DMS53 treated with DMSO at 0.1 percent for 48 hours (cell line): ENCODE measurements around the gene KAT6B.

Experiments
- DNase-seq: peaks from one replicate; lab custom pipeline; 2025; ENCODE audit not compliant: unreplicated experiment; lab: John Stamatoyannopoulos, UW

The KAT6B gene

DNA sequence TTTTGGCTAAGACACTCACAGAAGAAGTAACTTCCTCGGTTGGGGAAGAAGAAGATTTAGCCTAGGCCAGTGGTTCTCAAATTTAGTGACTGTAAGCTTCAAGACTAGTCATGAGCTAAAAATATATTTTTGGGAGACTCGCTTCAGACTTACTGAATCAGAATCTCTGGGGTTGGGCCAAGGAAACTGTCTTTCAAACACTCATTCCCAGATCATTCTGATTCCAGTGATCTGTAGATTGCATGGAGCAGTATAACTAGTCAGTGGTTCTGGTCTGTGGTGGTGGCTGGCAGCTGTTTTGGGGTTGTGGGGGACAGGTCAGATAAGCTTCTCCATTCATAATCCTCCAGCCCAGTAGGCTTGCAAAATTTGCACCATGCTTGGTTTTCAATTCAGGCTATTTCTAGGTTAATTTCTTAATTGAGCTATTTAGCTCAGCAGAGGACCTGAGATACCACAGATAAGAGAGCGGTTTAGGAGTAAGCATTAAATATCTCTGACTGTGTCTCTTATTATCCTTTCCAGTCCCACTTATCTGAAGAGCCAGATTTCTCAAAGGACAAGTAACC lies 3.8 kb upstream of the KAT6B start:
- DNase-seq: no peak

DNA sequence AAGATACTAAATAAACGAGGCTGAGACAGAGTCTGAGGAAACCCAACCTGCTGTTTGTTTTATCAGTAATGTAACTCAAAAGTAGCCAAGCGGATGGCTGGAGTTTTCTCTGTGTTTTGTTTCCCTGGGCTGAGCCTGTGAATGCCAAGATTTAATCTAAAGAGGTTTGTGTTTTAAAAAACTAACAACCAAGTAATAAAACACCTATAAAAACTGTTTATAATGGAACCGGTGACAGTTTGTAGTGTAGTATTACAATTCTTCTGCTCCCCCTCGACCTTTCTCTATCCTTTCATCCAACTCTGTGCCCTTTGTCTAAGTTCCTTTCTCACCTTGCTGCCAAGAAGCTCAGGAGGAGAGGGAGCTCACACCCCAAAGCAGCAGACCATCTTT lies 2.6 kb upstream of the KAT6B start:
- DNase-seq: no peak

GRCh38 chr10:74824184-74824899 lies 2.1 kb upstream of the KAT6B start:
- no peak for DNase-seq

DNA sequence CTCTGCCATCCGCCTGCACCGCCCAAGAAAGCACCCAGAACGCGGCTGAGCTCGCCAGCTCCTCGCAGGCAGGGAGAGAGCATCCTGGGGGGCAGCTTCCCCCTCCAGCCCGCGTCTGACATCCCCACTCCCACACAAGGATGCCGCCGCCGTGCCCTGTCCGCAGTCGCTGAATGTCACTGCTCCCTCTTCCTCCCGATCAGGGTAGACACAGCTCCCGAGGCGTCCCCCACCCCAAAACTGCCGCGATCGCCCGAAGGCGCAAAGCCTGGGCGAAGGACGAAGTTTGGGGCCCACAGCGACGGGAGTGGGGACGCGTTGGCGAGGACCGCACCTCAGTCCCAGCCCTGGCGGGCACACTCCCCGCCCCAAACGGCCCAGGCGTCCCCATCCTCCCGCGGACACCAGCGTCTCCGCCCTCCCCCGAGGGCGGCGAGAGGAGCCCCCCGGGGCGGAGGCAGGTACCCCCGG lies 1.5 kb upstream of the KAT6B start:
- no peak for DNase-seq

DNA sequence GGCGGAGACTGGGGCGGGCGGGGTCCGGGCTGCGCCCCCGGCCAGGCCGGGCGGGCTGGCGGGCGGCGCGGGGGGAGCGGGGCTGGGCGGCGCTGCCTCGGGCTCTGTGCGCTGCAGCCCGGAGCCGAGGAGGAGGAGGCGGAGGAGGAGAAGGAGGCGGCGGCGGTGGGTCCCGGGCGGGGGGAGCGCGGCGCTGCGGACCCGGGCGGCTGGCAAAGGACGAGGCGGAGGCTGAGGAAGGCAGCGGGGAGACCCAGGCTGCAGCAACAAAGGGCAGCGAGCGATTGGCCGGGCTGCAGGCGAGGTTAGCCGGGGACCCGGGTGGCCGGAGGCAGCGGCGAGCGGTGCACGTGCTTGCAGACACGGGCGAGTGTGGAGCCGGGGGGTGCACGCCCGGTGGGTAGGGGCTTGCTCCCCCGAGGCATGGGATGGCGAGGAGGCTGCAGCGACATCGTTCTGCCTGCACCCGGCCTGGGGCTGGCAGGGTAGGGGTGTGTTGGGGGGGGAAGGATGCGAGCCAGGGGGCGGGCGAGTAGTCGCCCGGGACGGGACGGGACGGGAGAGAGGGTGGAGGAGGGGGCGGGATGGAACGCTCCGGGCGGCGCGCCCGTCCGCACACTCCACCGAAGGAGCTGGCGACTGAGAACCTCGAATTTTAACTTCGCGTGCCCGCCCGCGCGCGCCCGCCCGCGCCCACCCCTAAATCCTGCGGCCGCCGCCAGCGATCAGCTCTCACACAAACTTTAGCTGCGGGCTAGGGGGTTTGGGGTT lies 844 bp upstream of the KAT6B start:
- DNase-seq: peak; percentile 41

DNA sequence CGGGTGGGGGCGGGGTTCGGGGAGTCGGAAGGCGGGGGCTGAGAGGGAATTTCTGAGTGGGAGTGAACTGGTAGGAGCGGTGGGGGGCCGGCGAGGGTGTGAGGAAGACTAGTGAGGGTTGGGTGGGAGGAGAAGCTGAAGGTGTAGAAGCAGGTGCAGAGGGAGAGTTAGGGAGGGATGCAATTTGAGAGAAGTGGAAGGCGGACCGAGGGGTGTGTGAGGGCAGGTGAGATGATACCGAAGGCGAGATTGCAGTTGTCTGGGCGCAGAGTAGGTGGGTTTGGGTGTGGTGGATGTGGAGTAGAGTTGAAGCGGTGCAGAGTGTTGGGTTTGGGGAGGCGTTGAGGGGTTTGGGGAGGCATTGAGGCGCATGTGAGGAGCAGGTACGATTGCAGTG lies 643 bp downstream of the KAT6B start:
- DNase-seq: no peak

GRCh38 chr10:74827694-74828093 lies 1.3 kb downstream of the KAT6B start:
- no peak for DNase-seq

- no peak for DNase-seq
These were observed 2.5 kb downstream of the KAT6B start for GRCh38 chr10:74828946-74829345.

DNA sequence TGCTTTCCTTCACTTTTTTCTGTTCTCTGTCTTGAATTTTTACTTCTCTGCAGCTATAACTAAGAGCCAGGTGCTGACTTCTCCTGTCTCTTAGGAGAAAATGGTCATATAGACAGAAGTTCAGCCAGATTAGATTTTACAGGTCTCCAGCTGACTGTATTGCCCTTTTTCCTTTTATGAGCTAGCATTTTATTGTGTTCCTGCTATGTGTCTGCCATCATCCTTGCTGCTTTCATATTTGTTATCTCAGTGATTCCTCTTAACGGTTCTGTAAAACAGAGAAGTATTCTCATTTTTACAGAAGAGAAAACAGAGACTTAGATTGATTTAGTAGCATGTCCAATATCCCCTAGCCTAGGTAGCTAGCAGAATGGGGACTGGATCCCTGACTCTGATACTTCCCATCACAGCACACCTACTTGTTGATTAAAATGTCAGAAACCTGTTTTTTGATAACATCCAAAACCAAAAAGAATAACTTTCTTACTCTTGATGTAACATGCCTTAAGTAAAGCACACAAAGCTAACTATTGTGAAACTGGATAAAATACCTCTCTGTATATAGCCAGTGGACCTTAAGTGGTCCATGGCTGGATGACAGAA lies 5.2 kb downstream of the KAT6B start:
- DNase-seq: no peak

DNA sequence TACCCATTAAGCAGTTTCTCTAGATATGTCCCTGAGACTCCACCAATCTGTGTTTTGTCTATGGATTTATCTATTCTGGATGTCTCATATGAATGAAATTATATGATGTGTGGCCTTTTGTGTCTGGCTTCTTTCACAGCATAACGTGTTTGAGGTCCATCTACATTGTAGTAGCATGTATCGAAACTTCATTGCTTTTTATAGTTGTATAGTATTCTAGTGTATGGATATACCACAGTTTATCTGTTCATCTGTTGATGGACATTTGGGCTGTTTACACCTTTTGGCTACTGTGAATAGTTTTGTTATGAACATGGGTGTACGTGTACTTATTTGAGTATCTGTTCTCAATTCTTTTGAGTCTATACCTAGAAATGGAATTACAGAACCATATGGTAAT lies 9.6 kb downstream of the KAT6B start:
- DNase-seq: no peak

DNA sequence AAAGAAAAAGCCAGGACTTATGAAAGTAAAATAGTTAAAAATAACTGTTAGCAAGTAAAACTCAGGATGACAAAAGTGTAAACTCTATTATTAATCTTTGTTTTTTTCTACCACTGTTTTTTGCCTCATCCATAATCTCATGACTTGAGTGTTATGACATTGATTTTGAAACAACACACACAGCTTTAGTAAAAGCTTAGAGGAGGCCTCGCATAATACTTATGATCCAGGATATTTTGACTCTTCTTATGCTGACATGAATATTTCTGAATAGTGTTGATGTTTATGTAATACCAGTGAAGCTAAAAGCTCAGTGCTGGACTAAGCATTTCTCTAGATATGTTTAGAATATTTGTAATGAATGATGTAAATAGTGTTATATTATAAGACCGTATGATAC lies 10.5 kb downstream of the KAT6B start:
- DNase-seq: no peak

DNA sequence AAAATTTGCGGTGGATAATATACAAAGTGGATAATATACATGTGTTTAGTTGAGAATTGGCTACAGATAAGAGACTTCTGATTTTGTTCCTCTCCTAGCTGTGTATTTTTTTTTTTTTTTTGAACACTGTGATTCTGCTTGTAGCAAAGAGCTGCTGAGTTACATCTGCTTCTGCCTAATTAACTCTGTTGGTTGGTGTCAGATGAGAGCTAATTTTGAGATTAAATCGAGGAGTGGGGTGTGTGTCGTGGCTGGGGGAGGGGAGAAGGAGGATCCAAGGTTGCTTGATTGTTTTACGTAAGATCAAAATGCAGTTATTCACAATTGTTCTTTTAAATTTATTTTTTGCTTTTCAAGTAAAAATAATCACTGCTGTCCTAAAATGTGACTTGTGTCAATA lies 11.3 kb downstream of the KAT6B start:
- no peak for DNase-seq

- DNase-seq: no peak
These were observed 13.3 kb downstream of the KAT6B start for GRCh38 chr10:74839708-74840107.

DNA sequence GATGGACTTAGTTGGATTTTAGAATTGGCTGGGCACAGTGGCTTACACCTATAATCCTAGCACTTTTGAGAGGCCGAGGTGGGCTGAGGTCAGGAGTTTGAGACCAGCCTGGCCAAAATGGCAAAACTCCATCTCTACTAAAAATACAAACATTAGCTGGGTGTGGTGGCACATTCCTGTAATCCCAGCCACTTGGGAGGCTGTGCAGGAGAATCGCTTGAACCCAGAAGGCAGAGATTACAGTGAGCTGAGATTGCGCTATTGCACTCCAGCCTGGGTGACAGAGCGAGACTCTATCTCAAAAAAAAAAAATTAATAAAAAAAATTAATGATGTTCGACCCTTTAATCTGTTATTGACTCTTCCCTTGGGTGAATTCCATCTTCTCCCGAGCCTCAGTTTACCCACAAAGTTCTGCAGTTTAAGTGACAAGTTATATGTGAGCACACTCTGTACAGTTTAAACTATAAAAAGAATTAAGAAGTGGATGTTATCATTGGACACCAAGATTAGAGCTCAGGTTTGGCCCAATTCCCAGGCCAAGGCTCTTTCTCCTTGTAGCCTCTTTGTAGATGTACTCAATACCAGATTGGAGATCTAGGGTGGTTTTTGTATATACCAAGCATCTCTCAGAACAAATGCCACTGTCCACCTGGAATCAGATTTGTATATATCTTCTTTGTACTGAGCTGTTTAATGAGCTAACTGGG lies 15.0 kb downstream of the KAT6B start:
- no peak for DNase-seq

DNA sequence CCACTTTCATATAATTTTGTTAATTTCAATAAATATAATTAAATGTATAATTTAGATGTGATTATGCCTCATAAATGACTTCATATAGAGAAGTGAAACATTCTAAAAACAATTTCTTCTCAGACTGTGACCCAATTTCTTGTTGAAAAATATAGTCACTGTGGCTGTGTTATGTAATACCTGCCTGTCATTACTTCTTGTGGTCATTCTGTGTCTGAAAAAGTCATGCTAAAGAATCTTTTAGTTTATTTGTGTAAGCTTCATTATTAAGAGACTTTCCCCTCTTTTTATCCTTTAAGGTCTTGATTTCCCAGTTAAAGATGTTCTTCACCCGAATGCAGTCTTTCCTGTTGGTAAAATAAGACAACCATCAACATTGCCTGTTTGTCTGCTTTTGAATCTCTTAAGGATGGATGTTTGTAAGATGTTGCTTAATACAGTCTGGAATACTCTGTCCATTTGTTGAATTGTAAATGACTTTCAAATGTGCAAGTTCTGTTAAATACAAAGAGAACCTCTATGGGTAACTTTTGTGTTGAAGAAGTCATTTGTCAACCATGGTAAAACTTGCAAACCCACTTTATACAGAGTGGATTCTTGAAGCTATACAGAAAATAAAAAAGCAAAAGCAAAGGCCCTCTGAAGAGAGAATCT lies 16.0 kb downstream of the KAT6B start:
- DNase-seq: no peak

- no peak for DNase-seq
These were observed 20.6 kb downstream of the KAT6B start for GRCh38 chr10:74846958-74847357.

GRCh38 chr10:74851831-74852230 lies 25.4 kb downstream of the KAT6B start:
- DNase-seq: no peak

GRCh38 chr10:74852381-74852780 lies 26.0 kb downstream of the KAT6B start:
- DNase-seq: no peak

GRCh38 chr10:74854610-74855009 lies 28.2 kb downstream of the KAT6B start:
- no peak for DNase-seq

DNA sequence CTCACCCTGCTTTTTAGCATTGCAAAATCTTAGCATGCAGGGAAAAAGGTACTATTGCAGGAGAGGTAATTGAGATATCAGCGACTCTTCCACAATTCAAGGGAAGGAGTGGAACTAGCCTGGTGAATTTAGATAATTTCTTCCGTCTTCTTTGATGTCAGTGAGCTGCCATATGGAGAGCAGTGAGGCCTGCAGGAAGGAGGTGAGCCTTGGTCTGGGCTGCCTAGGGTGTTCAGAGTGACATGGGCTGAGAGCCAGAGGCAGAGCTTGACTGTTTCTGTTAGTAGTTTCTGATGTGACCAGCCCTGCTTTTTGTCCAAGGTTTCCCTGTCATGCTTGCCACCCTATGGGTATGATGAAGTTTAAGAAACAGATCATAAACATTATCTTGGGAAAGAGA lies 28.6 kb downstream of the KAT6B start:
- DNase-seq: no peak

GRCh38 chr10:74855439-74855838 lies 29.0 kb downstream of the KAT6B start:
- no peak for DNase-seq
